ENCODE data around the gene TOM1. TPM values are rescaled to one million over a fixed set of nuclear protein-coding genes. Genes with fewer than 3 reads are reported as not detected.

The TOM1 gene
- 100 to 1,000 TPM; 108 TPM for total RNA-seq

DNA sequence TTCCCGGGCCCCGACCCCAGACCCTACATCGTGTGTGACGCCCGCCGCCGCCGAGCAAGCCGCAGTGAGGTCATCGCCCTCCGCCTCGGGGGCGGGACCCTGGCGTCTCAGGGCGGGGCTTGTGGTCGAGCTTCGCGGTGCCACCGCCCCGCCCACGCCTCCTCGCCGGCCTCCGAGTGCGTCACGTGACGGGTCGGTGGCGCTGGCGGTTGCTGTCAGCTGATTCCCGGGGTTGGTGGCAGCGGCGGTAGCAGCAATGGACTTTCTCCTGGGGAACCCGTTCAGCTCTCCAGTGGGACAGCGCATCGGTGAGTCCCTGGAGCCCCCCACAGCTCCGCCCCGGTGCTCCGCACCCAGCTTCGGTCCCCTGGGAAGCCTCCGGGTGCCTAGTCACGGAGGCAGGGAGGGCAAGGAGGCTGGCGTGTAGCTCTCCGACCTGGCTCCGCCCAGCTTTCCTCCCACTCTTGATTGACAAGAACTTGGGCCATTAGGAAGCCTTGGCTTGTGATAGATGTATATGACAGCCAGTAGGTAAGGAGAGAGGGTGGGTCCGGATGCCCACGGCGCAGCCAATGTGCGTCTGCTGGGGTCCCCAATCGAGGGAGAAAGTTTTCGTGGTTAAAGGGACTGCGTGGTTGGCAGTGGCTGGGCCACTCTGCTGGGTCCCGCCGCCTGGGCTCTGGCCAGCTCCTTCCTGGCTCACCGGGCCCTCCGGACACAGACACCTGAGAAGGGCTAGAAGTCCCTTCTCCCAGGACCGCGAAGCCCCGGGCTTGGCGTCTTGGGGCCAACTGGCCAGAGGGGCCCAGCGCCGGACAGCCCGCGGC, at the start of gene TOM1:
TSS of gene TOM1 (plus strand) at position 222 of the 827 bp plus-strand sequence. CDS start at position 257, 35 bp downstream.
- H3K9me3 ChIP-seq: no peaks in the 10 kb centered on the region
- no peaks in the 10 kb centered on the region for H3K36me3 ChIP-seq
- H3K4me1 ChIP-seq: peaks cover 0 to 27% of the 10 kb centered on the region in 2 donors
- peak within 1 kb of the TSS; percentile 64 to 90 for H3K4me3 ChIP-seq
- peak; percentile 98 for DNase-seq (ENCODE audit: low spot score)
- peak within 1 kb of the TSS; percentile 97 to 99 for H3K27ac ChIP-seq
- no peak for TF ChIP-seq CTCF (IDR thresholded peaks at IDR 0.05)
- no peaks in the 10 kb centered on the region for H3K27me3 ChIP-seq

GRCh38 chr22:35250156-35250555, 49.5 kb upstream of the TOM1 start:
- Histone ChIP-seq H3K36me3 (no peaks in the 10 kb centered on the region), H3K4me1 (no peaks in the 10 kb centered on the region), H3K27ac (no peak overlapping the region), H3K4me3 (no peak overlapping the region), H3K9me3 (no peaks in the 10 kb centered on the region), H3K27me3 (no peaks in the 10 kb centered on the region)
- no peak for TF ChIP-seq CTCF (IDR thresholded peaks at IDR 0.05)
- no peak for DNase-seq (ENCODE audit: low spot score)

DNA sequence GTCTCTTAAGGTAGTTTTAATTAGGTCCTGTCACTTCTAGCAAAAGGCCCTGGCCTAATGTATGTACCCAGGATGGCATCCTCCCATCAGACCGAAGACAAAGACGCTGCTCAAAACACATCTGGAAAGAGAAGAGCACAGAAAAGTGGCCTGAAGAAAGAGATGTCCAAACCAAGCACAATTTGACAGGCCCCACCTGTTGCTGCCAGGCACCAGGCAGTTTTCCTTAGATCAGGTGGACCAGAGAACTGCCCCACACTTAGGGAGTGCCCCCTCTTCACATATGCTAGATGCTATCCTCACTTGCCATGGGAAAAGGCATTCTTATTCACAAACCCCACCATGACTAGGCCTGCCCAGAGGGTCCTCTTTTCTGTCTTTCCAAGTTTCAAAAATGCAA, 45.7 kb upstream of the TOM1 start:
- Histone ChIP-seq H3K9me3 (no peaks in the 10 kb centered on the region), H3K27me3 (no peaks in the 10 kb centered on the region), H3K27ac (no peak overlapping the region), H3K4me3 (no peak overlapping the region), H3K4me1 (peaks cover 0 to 14% of the 10 kb centered on the region in 2 donors), H3K36me3 (no peaks in the 10 kb centered on the region)
- TF ChIP-seq CTCF (IDR thresholded peaks at IDR 0.05): no peak
- DNase-seq (ENCODE audit: low spot score): no peak

DNA sequence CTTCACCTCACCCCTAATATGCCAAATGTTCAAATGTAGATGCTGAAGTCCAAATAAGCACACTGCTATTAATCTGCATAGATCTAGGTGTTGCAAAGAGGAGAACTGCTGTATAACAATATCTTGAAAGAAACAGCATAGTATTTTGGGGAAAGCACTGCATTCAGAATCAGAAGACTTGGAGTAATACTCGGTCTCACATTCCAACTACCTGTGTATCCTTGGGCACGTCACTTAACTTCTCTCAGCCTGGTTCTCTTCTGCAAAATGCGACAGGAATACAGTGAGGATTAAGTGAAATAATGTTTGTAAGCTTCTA, 42.7 kb upstream of the TOM1 start:
- Histone ChIP-seq H3K4me3 (peak overlapping the region; percentile 76 to 100), H3K36me3 (no peaks in the 10 kb centered on the region), H3K27ac (peak overlapping the region; percentile 95 to 96), H3K27me3 (no peaks in the 10 kb centered on the region), H3K9me3 (no peaks in the 10 kb centered on the region), H3K4me1 (peaks cover 0 to 15% of the 10 kb centered on the region in 2 donors)
- DNase-seq (ENCODE audit: low spot score): no peak
- TF ChIP-seq CTCF (IDR thresholded peaks at IDR 0.05): no peak

DNA sequence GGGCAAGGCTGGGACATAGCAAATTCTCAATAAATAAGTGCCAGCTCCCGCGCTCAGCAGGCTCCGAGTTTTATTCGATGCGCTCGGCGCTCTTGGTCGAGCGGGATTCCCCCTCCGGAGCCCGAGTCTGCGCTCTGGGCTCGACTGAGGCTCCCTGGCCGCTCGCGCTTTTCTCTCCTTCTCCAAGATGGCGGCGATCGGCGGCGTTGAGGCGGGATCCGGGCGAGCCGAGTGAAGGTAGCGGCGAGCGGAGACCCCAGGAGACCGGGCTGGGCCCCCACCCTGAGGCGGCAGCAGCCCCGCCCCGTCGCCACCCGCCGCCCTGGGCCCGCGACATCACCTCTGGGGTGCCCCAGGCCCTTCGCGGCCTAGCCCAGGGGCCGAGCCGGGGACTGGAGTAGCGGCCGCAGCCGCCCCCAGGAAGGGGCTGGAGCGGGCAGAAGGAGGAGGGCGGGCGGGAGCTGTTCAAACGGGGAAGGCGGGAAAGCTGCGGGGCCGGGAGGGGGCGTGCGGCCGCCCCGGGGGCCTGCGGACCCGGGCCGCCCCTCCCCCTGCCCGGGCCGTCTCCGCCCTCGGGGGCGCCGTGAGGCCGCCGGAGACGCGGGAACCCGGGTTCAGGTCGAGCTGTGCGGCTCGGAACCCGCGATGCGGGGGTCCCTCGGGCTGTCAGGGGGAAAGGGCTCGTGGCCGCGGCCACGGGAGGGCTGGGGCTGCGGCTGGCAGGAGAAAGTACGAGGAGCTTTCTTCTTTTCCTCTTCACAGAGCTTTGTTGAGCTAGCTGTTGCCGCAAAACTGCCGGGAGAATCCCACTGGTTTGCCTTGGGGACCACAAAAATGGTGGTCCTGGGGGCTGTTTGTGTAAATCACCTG, 42.1 kb upstream of the TOM1 start, which contains the start of gene HMGXB4:
TSS of gene HMGXB4 (plus strand) at position 173 of the 870 bp plus-strand sequence. CDS start 4,898 bp downstream, outside the sequence.
- Histone ChIP-seq H3K9me3 (no peaks in the 10 kb centered on the region), H3K4me1 (peaks cover 0 to 15% of the 10 kb centered on the region in 2 donors), H3K27me3 (no peaks in the 10 kb centered on the region), H3K4me3 (peak within 1 kb of the TSS; percentile 76 to 100), H3K36me3 (peaks cover 3% of the 10 kb centered on the region), H3K27ac (peak within 1 kb of the TSS; percentile 95 to 96)
- DNase-seq (ENCODE audit: low spot score): peak; percentile 87
- TF ChIP-seq CTCF (IDR thresholded peaks at IDR 0.05): peak in 1 of 2 donors; percentile 37

Measured in right atrium auricular region (tissue), 2 donors.